ENCODE results near the gene AK9. TPM values are rescaled to one million over a fixed set of nuclear protein-coding genes. Genes with fewer than 3 reads are reported as not detected.

Gene AK9
- total and polyA plus RNA-seq, 9 of the 15 experiments (the other 6 are each of a cell fraction or from before 2014, with no cell fraction given): 0.59 to 1.9 (median 1.2) TPM

- TF ChIP-seq, protein P1, sequence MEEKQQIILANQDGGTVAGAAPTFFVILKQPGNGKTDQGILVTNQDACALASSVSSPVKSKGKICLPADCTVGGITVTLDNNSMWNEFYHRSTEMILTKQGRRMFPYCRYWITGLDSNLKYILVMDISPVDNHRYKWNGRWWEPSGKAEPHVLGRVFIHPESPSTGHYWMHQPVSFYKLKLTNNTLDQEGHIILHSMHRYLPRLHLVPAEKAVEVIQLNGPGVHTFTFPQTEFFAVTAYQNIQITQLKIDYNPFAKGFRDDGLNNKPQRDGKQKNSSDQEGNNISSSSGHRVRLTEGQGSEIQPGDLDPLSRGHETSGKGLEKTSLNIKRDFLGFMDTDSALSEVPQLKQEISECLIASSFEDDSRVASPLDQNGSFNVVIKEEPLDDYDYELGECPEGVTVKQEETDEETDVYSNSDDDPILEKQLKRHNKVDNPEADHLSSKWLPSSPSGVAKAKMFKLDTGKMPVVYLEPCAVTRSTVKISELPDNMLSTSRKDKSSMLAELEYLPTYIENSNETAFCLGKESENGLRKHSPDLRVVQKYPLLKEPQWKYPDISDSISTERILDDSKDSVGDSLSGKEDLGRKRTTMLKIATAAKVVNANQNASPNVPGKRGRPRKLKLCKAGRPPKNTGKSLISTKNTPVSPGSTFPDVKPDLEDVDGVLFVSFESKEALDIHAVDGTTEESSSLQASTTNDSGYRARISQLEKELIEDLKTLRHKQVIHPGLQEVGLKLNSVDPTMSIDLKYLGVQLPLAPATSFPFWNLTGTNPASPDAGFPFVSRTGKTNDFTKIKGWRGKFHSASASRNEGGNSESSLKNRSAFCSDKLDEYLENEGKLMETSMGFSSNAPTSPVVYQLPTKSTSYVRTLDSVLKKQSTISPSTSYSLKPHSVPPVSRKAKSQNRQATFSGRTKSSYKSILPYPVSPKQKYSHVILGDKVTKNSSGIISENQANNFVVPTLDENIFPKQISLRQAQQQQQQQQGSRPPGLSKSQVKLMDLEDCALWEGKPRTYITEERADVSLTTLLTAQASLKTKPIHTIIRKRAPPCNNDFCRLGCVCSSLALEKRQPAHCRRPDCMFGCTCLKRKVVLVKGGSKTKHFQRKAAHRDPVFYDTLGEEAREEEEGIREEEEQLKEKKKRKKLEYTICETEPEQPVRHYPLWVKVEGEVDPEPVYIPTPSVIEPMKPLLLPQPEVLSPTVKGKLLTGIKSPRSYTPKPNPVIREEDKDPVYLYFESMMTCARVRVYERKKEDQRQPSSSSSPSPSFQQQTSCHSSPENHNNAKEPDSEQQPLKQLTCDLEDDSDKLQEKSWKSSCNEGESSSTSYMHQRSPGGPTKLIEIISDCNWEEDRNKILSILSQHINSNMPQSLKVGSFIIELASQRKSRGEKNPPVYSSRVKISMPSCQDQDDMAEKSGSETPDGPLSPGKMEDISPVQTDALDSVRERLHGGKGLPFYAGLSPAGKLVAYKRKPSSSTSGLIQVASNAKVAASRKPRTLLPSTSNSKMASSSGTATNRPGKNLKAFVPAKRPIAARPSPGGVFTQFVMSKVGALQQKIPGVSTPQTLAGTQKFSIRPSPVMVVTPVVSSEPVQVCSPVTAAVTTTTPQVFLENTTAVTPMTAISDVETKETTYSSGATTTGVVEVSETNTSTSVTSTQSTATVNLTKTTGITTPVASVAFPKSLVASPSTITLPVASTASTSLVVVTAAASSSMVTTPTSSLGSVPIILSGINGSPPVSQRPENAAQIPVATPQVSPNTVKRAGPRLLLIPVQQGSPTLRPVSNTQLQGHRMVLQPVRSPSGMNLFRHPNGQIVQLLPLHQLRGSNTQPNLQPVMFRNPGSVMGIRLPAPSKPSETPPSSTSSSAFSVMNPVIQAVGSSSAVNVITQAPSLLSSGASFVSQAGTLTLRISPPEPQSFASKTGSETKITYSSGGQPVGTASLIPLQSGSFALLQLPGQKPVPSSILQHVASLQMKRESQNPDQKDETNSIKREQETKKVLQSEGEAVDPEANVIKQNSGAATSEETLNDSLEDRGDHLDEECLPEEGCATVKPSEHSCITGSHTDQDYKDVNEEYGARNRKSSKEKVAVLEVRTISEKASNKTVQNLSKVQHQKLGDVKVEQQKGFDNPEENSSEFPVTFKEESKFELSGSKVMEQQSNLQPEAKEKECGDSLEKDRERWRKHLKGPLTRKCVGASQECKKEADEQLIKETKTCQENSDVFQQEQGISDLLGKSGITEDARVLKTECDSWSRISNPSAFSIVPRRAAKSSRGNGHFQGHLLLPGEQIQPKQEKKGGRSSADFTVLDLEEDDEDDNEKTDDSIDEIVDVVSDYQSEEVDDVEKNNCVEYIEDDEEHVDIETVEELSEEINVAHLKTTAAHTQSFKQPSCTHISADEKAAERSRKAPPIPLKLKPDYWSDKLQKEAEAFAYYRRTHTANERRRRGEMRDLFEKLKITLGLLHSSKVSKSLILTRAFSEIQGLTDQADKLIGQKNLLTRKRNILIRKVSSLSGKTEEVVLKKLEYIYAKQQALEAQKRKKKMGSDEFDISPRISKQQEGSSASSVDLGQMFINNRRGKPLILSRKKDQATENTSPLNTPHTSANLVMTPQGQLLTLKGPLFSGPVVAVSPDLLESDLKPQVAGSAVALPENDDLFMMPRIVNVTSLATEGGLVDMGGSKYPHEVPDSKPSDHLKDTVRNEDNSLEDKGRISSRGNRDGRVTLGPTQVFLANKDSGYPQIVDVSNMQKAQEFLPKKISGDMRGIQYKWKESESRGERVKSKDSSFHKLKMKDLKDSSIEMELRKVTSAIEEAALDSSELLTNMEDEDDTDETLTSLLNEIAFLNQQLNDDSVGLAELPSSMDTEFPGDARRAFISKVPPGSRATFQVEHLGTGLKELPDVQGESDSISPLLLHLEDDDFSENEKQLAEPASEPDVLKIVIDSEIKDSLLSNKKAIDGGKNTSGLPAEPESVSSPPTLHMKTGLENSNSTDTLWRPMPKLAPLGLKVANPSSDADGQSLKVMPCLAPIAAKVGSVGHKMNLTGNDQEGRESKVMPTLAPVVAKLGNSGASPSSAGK (IDR thresholded peaks at IDR 0.05): 0 out of 2 replicates have a peak, but pooled peaks have one; percentile 5
- no peak for TF ChIP-seq EZH2 (IDR thresholded peaks at IDR 0.05; ENCODE audit: borderline replicate concordance, low read depth, low read length)
- no peak for TF ChIP-seq MTA1 (IDR thresholded peaks at IDR 0.05; ENCODE audit: borderline replicate concordance)
- TF ChIP-seq JUND (IDR thresholded peaks at IDR 0.05; ENCODE audit: borderline replicate concordance, low read depth, low read length): peak; percentile 46; the same call in 1 of the 2 replicates
- no peak; the same call in 2 of the 3 replicates for TF ChIP-seq JUND (tag; IDR thresholded peaks at IDR 0.05; ENCODE audit: borderline replicate concordance, low read depth, low read length)
- no peak for TF ChIP-seq ZFP30 (CRISPR knock-in tag; IDR thresholded peaks at IDR 0.05; ENCODE audit: borderline replicate concordance)
- no peak for TF ChIP-seq NFIX (CRISPR knock-in tag; IDR thresholded peaks at IDR 0.05; ENCODE audit: low read depth)
- TF ChIP-seq SAFB2 (IDR thresholded peaks at IDR 0.05; ENCODE audit: borderline replicate concordance, low read depth, low read length, severe bottlenecking): no peak
- TF ChIP-seq ARID2 (IDR thresholded peaks at IDR 0.05): no peak
- no peak for TF ChIP-seq CBX8 (IDR thresholded peaks at IDR 0.05; ENCODE audit: borderline replicate concordance, extremely low read depth, low read depth, low read length, poor library complexity, severe bottlenecking)
- TF ChIP-seq AFF1 (IDR thresholded peaks at IDR 0.05; ENCODE audit: low read depth in 1 of 2, partially characterized antibody in 2 of 2): no peak
Observed at GRCh38 chr6:109491207-109491938, 199.6 kb downstream of the AK9 start (continued).

All from K562 (cell line).